PC-3 (cell line): ENCODE results near the gene SNED1.

Experiments used
- EZH2 ChIP-seq: fragments of 300-600 bp; sonication (generic); IDR thresholded peaks from one replicate; pipeline ENCODE4 v1.6.1; 2017; ENCODE audit warnings: antibody characterized with exemption, mild to moderate bottlenecking, low read length; ENCODE audit not compliant: unreplicated experiment
- EZH2phosphoT487 ChIP-seq: fragments of 300-600 bp; sonication (generic); IDR thresholded peaks from 2 replicates; pipeline ENCODE4 v1.6.1; 2018; ENCODE audit warnings: mild to moderate bottlenecking, antibody characterized with exemption, low read length, borderline replicate concordance
- TF ChIP-seq, protein P1 (sequence below): fragments of 300-600 bp; sonication (generic); conservative IDR thresholded peaks from 2 replicates; pipeline ENCODE4 v1.5.1; 2017; ENCODE audit warnings: antibody characterized with exemption, low read depth, mild to moderate bottlenecking, low read length

DNA sequence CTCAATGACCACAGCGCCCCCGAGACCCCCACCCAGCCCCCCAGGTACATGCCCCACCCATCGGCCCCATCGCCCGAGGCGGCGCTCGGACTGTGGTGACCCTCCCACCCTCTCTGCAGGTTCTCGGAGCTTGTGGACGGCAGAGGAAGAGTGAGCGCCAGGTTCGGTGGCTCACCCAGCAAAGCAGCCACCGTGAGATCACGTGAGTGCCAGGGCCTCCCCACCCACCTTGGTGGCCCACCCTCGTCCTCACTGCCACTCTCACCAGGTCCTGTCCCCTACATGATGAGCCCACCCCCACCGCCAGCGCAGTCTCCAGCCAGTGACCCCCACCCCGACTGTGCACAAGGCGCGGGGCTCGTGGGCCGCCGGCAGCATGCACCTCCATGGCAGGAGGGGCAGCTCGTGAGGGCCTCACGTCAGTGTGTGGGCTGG is 73.3 kb downstream of the SNED1 start:
- no peak for TF ChIP-seq EZH2
- TF ChIP-seq, protein P1, sequence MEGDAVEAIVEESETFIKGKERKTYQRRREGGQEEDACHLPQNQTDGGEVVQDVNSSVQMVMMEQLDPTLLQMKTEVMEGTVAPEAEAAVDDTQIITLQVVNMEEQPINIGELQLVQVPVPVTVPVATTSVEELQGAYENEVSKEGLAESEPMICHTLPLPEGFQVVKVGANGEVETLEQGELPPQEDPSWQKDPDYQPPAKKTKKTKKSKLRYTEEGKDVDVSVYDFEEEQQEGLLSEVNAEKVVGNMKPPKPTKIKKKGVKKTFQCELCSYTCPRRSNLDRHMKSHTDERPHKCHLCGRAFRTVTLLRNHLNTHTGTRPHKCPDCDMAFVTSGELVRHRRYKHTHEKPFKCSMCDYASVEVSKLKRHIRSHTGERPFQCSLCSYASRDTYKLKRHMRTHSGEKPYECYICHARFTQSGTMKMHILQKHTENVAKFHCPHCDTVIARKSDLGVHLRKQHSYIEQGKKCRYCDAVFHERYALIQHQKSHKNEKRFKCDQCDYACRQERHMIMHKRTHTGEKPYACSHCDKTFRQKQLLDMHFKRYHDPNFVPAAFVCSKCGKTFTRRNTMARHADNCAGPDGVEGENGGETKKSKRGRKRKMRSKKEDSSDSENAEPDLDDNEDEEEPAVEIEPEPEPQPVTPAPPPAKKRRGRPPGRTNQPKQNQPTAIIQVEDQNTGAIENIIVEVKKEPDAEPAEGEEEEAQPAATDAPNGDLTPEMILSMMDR: no peak
- no peak for TF ChIP-seq EZH2phosphoT487
